GM15510 (cell line): ENCODE measurements around the gene POU6F2.

Experiments used
- POLR2A ChIP-seq: IDR thresholded peaks from 3 replicates; pipeline ENCODE4 v1.6.1; 2011; ENCODE audit warnings: borderline replicate concordance; ENCODE audit not compliant: insufficient read length; ENCODE audit errors: extremely low read depth

Gene POU6F2

GRCh38 chr7:39433550-39433949, 455.8 kb downstream of the POU6F2 start:
- TF ChIP-seq POLR2A, result no peak

- TF ChIP-seq POLR2A, result no peak
Observed at GRCh38 chr7:39434012-39434411, 456.3 kb downstream of the POU6F2 start.

DNA sequence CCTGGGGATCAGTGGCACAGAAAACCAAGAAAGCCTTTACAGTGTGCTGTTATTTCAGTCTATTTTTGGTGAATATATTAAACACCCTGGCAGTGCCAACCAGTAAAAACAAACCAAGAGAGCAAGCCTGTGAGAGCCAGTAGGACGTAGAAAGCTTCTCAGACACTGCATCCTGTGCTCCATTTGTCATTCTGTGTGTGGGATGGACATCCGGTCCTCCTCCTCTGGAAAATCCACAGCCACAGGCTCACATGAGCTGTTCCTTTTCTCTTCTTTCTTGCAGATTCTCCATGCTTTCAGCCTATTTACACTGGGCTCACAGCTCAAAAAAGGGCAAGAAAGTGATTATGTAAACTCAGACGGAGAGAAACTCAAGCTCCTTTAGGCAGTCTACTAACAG, 468.8 kb downstream of the POU6F2 start:
- TF ChIP-seq POLR2A, result no peak

- no peak for TF ChIP-seq POLR2A
Observed at GRCh38 chr7:39451901-39452300, 474.2 kb downstream of the POU6F2 start.

GRCh38 chr7:39453743-39454355, 476.1 kb downstream of the POU6F2 start:
- no peak for TF ChIP-seq POLR2A

GRCh38 chr7:39458061-39458745, 480.5 kb downstream of the POU6F2 start:
- no peak for TF ChIP-seq POLR2A

DNA sequence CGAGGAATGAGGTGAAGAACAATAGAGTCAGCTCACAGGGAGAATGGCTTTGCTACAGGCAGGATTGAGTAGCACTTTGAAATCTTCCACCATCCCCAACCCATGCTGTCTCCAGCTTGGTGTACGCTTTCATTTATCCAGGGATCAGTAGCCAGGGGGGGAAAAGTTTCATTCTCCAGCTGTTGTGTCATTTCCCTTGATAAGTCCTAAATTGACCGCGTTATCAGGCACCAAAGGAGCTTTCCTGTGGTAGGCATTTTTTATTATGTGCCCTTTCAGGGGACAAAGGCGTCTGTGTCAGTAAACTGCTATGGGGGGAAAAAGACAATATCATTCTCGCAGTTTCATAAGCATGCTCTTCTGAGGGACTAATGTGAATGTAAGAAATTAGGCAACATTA, 481.9 kb downstream of the POU6F2 start:
- TF ChIP-seq POLR2A, result no peak

GRCh38 chr7:39460486-39460885, 482.8 kb downstream of the POU6F2 start:
- TF ChIP-seq POLR2A, result no peak

- no peak for TF ChIP-seq POLR2A
Observed at GRCh38 chr7:39461263-39461820, 483.6 kb downstream of the POU6F2 start.

DNA sequence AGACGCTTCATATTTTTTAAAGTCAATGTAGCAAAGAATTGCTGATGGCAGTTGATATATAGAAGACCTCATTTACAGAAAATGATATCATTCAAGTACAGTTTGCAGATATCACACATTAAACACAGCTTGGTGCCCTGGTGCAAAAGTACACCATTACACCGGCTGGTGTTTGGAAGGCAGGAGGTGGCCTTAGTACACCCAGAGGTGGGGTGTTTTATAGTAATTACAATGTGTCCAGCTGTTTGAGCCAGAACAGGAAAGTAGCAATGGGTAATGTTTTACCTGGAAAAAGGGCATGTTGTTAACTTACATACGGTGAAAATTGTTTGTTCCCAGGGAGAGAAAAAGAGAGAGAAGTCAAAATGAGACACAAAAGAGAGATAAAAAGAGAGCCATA, 485.5 kb downstream of the POU6F2 start:
- no peak for TF ChIP-seq POLR2A

DNA sequence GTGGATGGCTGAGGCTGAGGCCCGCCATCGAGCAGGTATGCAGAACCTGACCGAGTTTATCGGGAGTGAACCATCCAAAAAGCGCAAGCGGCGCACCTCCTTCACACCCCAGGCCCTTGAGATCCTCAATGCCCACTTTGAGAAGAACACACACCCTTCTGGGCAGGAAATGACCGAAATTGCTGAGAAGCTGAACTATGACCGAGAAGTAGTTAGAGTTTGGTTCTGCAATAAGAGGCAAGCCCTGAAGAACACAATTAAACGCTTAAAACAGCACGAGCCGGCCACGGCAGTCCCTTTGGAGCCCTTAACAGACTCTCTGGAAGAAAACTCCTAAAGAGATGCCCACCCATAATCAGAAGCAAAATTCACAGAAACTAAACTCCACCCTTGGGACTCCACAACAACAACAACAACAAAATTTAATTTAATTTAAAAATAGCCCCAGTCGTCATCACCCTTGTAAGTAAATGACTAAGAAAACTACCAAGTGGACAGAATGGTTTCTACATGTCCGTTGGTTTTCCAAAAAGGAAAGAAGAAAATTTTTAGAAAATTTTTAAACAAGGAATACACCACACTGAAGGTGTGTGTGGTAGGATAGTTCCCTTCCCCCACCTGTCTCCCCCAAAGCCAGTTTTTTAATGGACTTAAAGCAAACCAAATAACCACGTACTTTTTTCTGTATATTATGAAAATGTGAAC, 486.8 kb downstream of the POU6F2 start:
- no peak for TF ChIP-seq POLR2A

- no peak for TF ChIP-seq POLR2A
Observed at GRCh38 chr7:39465055-39465929, 487.6 kb downstream of the POU6F2 start.

- TF ChIP-seq POLR2A, result no peak
Observed at GRCh38 chr7:39468261-39468660, 490.6 kb downstream of the POU6F2 start.

GRCh38 chr7:39468808-39469374, 491.2 kb downstream of the POU6F2 start:
- TF ChIP-seq POLR2A, result no peak

DNA sequence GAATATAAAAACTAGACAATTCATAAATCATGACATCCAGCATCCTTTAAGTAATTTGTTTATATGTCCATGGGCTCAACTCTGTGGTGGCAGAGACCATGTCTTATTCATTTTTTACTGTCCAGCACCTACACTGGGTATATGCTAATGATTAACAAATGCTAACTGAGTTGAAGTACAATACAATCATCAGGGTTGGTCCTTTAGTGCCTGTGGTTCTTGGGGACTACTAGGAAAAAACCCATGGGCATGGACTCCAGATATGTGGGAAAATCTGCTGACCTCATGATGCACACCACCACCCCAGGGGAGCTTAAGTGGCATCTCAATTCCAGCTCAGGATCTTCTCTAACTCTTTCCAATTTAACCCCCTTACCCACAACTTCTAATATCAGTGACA, 503.2 kb downstream of the POU6F2 start:
- no peak for TF ChIP-seq POLR2A
